ENCODE results near the gene CAV2.

Gene CAV2

DNA sequence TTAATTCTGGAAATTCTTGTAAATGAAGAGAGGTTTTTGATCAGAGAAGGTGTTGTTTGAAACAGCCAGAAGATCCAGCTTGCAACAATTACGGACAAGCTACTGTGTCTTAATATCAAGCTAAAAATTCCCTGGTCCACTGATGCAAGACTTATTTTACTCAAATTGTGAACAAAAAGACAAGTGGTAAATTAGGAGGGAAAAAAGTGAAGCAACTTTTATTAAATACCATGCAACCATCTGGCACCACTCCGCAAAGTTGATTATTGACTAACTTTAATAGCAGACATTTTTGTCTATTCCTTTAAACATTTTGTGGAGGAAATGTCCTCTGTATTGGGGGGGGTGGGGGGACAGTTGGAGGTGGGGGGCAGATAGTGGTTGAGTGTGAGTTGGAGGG is 5.1 kb upstream of the CAV2 start:
- H3K36me3 ChIP-seq (ENCODE audit: control insufficient read depth in 2 of 2, insufficient read depth in 2 of 2, low read length in 2 of 2) = no peaks in the 10 kb centered on the region
- no peaks in the 10 kb centered on the region for H3K27me3 ChIP-seq (ENCODE audit: control insufficient read depth in 2 of 2, insufficient read depth in 2 of 2, low read length in 2 of 2)
- no peak overlapping the region for H3K27ac ChIP-seq (ENCODE audit: low read depth in 2 of 2, low read length in 2 of 2)
- no peak overlapping the region for H3K4me3 ChIP-seq (ENCODE audit: low read length in 2 of 2)
- H3K4me1 ChIP-seq (ENCODE audit: control insufficient read depth in 2 of 2, insufficient read depth in 2 of 2, low read length in 2 of 2) = peaks cover 0 to 4% of the 10 kb centered on the region in 2 donors
- no peaks in the 10 kb centered on the region for H3K9me3 ChIP-seq (ENCODE audit: control insufficient read depth in 2 of 2, low read length in 2 of 2)
- no peak overlapping the region for H3K9ac ChIP-seq (ENCODE audit: low read depth in 1 of 2, low read length in 2 of 2)

DNA sequence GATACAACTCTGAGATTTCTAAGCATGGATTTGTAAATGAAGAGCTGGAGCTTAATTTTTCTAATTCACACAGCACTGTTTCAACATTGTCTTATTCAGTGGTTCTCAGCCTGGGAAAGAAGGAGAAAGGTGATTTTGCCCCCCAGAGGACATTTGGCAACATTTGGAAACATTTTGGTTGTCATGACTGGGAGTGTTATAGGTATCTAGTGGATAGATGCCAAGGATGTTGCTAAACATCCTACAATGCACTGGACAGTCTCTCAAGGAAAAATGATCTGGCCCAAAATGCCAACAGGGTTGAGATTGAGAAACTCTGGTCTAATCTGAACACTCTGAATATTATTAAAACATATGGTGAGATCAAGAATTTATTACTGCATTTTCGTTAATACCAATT is 3.8 kb upstream of the CAV2 start:
- Histone ChIP-seq H3K9ac (ENCODE audit: low read depth in 1 of 2, low read length in 2 of 2) (no peak overlapping the region), H3K4me1 (ENCODE audit: control insufficient read depth in 2 of 2, insufficient read depth in 2 of 2, low read length in 2 of 2) (peaks cover 4 to 13% of the 10 kb centered on the region in 2 donors), H3K36me3 (ENCODE audit: control insufficient read depth in 2 of 2, insufficient read depth in 2 of 2, low read length in 2 of 2) (no peaks in the 10 kb centered on the region), H3K4me3 (ENCODE audit: low read length in 2 of 2) (no peak overlapping the region), H3K9me3 (ENCODE audit: control insufficient read depth in 2 of 2, low read length in 2 of 2) (no peaks in the 10 kb centered on the region), H3K27ac (ENCODE audit: low read depth in 2 of 2, low read length in 2 of 2) (no peak overlapping the region), H3K27me3 (ENCODE audit: control insufficient read depth in 2 of 2, insufficient read depth in 2 of 2, low read length in 2 of 2) (no peaks in the 10 kb centered on the region)

DNA sequence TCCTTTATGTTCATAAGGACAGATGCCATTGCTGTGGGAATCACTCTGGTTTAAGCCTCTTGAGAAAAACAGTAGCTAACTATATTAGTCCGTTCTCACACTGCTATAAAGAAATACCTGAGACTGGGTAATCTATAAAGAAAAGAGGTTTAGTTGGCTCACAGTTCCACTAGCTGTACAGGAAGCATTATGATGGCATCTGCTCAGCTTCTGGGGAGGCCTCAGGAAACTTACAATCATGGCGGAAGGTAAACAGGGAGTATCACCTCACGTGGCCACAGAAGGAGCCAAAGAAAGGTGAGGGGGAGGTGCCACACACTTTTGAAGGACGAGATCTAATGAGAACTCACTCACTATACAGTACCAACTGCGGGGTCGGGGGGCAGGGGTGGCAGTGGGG is 2.9 kb upstream of the CAV2 start:
- Histone ChIP-seq H3K27me3 (ENCODE audit: control insufficient read depth in 2 of 2, insufficient read depth in 2 of 2, low read length in 2 of 2) (no peaks in the 10 kb centered on the region), H3K27ac (ENCODE audit: low read depth in 2 of 2, low read length in 2 of 2) (no peak overlapping the region)

DNA sequence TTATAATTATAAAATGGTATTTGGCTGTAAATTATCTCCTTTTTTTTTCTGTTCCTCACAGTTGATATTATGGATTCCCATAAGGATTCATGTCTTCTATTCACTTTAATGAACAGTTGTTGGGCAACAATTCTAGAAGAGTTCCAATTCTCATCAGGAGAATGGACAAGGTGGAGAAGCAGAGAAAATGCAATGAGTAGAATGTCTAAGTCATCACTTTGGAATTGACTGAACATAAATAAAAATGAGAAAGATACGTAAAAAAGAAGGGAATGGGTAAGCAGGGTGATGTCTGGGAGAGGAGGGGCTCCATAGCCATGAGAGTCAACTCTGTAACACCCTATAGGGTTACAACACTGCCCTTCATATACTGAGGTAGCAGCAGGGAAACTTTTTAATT is 1.8 kb upstream of the CAV2 start:
- no peak overlapping the region for H3K27ac ChIP-seq (ENCODE audit: low read depth in 2 of 2, low read length in 2 of 2)
- peaks cover 5 to 13% of the 10 kb centered on the region in 2 donors for H3K4me1 ChIP-seq (ENCODE audit: control insufficient read depth in 2 of 2, insufficient read depth in 2 of 2, low read length in 2 of 2)
- no peaks in the 10 kb centered on the region for H3K27me3 ChIP-seq (ENCODE audit: control insufficient read depth in 2 of 2, insufficient read depth in 2 of 2, low read length in 2 of 2)
- H3K4me3 ChIP-seq (ENCODE audit: low read length in 2 of 2) = no peak overlapping the region
- H3K36me3 ChIP-seq (ENCODE audit: control insufficient read depth in 2 of 2, insufficient read depth in 2 of 2, low read length in 2 of 2) = no peaks in the 10 kb centered on the region
- H3K9ac ChIP-seq (ENCODE audit: low read depth in 1 of 2, low read length in 2 of 2) = no peak overlapping the region
- no peaks in the 10 kb centered on the region for H3K9me3 ChIP-seq (ENCODE audit: control insufficient read depth in 2 of 2, low read length in 2 of 2)

More for the DNA sequence above, 2.9 kb upstream of the CAV2 start:
- Histone ChIP-seq H3K36me3 (ENCODE audit: control insufficient read depth in 2 of 2, insufficient read depth in 2 of 2, low read length in 2 of 2) (no peaks in the 10 kb centered on the region), H3K4me3 (ENCODE audit: low read length in 2 of 2) (no peak overlapping the region), H3K4me1 (ENCODE audit: control insufficient read depth in 2 of 2, insufficient read depth in 2 of 2, low read length in 2 of 2) (peaks cover 5 to 13% of the 10 kb centered on the region in 2 donors), H3K9ac (ENCODE audit: low read depth in 1 of 2, low read length in 2 of 2) (no peak overlapping the region), H3K9me3 (ENCODE audit: control insufficient read depth in 2 of 2, low read length in 2 of 2) (no peaks in the 10 kb centered on the region)

DNA sequence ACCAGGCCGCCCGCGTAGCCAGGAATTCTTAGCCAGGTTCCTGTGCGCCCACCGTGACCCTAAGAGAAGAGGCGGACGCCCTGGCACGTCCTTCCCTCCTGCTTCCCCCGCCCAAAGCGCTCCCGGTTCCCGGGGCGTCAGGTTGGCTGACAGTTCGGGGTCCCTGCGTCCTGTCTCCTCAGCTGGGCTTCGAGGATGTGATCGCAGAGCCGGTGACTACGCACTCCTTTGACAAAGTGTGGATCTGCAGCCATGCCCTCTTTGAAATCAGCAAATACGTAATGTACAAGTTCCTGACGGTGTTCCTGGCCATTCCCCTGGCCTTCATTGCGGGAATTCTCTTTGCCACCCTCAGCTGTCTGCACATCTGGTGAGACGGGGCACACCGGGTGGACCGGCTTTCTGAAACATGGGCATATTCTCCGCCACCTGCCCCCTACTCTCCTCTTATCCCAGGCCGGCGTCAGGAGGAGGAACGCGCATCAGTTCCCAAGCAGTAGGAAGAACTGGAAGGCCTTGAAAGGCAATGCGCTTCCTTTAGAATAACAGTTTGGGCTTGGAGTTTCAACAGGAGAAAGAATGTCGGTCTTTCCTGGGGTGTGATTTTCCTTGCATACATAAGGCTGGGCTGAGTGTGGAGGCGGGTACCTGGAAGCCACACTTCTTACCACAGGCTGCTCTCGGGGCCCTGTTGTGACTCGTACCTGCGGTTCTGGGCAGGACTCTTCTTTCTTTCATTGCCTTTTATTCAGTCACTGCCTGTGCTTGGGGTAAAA is 728 bp downstream of the CAV2 start:
- Histone ChIP-seq H3K4me1 (ENCODE audit: control insufficient read depth in 2 of 2, insufficient read depth in 2 of 2, low read length in 2 of 2) (peaks cover 5 to 13% of the 10 kb centered on the region in 2 donors), H3K4me3 (ENCODE audit: low read length in 2 of 2) (peak overlapping the region; percentile 73 to 74), H3K27ac (ENCODE audit: low read depth in 2 of 2, low read length in 2 of 2) (peak overlapping the region; percentile 74 to 77), H3K36me3 (ENCODE audit: control insufficient read depth in 2 of 2, insufficient read depth in 2 of 2, low read length in 2 of 2) (no peaks in the 10 kb centered on the region), H3K9ac (ENCODE audit: low read depth in 1 of 2, low read length in 2 of 2) (peak overlapping the region; percentile 68 to 75), H3K9me3 (ENCODE audit: control insufficient read depth in 2 of 2, low read length in 2 of 2) (no peaks in the 10 kb centered on the region), H3K27me3 (ENCODE audit: control insufficient read depth in 2 of 2, insufficient read depth in 2 of 2, low read length in 2 of 2) (no peaks in the 10 kb centered on the region)

DNA sequence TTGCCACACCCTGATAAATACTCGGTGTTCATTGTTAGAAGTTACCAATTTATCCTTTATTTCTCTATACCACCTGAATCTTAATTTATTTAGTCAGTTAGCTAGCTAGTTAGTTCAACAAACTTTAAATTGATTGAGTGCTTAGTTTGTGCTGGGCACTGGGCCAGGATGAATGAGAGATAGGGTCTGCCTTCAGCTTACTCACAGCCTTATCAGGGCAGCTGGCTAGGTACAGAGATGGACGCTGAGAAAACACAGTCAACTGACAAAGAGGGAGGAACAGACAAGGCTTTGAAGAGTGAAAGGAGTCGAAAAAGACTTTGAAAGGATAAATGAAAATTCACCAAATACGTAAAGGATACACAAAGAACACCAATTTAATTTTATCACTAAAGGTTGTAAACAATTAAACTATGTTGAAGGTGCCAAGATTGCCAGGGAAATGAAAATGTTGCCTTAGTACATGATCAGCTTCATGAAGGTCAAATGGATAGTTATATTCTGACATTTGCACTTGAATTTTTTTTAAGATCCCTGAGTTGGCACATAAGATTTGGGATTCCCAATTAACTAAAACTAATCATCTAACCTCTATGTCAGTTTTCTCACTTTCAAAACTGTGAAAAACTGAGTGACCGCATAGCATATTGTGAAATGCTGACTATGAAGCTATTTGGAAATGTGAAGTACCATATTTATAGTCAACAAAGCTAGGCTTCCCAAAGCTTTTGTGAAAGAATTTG is 2.1 kb downstream of the CAV2 start:
- Histone ChIP-seq H3K36me3 (ENCODE audit: control insufficient read depth in 2 of 2, insufficient read depth in 2 of 2, low read length in 2 of 2) (no peaks in the 10 kb centered on the region), H3K4me3 (ENCODE audit: low read length in 2 of 2) (peak overlapping the region in 1 of 2 donors; percentile 74), H3K4me1 (ENCODE audit: control insufficient read depth in 2 of 2, insufficient read depth in 2 of 2, low read length in 2 of 2) (peaks cover 5 to 13% of the 10 kb centered on the region in 2 donors), H3K27me3 (ENCODE audit: control insufficient read depth in 2 of 2, insufficient read depth in 2 of 2, low read length in 2 of 2) (no peaks in the 10 kb centered on the region), H3K9ac (ENCODE audit: low read depth in 1 of 2, low read length in 2 of 2) (no peak overlapping the region), H3K9me3 (ENCODE audit: control insufficient read depth in 2 of 2, low read length in 2 of 2) (no peaks in the 10 kb centered on the region), H3K27ac (ENCODE audit: low read depth in 2 of 2, low read length in 2 of 2) (peak overlapping the region in 1 of 2 donors; percentile 77)

DNA sequence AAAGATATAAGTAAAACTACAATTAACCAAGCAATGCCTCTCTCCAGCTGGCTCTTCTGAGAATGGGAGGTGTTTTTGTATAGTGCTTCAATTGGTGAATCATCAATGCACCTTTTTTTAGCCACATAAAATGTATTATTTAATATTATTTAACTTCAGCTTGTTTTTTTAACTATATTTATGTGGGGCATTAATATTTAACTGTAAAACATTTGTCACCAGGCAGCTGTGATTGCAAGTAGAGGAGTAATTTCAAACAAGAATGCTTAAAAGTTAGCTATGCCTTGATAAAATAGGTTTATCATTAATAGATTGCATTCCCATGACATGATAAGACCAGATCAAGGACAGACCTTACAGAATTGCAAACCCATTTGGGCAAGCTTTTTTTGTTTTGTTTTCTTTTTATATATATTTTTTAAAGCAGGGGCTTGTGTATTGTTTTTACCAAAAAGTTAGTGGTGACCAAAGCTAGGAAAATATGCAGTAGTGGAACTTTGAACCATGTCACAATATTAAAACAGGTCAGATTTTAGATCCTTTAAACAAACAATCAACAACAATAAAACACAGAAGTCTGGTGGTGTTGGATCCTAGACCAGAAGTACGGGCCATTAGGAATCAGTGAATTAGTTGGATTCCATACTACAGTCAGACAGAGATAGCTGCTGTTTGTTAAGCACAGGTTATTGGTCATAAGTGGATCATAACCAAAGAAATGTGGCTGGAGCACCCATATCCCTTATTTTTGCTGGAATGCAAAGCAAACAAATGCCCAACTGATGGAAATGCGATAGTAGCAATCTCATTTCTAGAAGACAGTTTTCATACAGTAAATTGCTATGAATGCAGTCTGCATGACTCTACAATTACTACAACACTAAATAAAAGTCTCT is 2.9 kb downstream of the CAV2 start:
- peak overlapping the region in 1 of 2 donors; percentile 26 for H3K4me3 ChIP-seq (ENCODE audit: low read length in 2 of 2)
- H3K27ac ChIP-seq (ENCODE audit: low read depth in 2 of 2, low read length in 2 of 2) = no peak overlapping the region
- no peaks in the 10 kb centered on the region for H3K36me3 ChIP-seq (ENCODE audit: control insufficient read depth in 2 of 2, insufficient read depth in 2 of 2, low read length in 2 of 2)
- H3K27me3 ChIP-seq (ENCODE audit: control insufficient read depth in 2 of 2, insufficient read depth in 2 of 2, low read length in 2 of 2) = no peaks in the 10 kb centered on the region
- peaks cover 5 to 13% of the 10 kb centered on the region in 2 donors for H3K4me1 ChIP-seq (ENCODE audit: control insufficient read depth in 2 of 2, insufficient read depth in 2 of 2, low read length in 2 of 2)
- H3K9ac ChIP-seq (ENCODE audit: low read depth in 1 of 2, low read length in 2 of 2) = no peak overlapping the region
- H3K9me3 ChIP-seq (ENCODE audit: control insufficient read depth in 2 of 2, low read length in 2 of 2) = no peaks in the 10 kb centered on the region

DNA sequence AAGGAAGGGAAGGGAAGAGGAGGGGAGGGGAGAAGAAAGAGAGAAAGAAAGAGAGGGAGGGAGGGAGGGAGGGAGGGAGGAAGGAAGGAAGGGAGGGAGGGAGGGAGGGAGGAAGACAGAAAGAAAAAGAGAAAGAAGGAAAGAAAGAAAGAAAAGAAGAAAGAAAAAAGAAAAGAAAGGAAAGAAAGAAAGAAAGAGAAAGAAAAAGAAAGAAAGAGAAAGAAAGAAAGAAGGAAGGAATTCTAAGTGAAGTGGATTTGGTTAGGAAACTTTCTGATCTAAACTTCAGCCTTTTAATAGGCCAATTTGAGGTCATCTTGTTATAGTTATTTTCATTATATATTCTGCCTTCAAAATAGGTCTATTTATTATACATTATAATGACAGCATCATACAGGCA is 4.3 kb downstream of the CAV2 start:
- H3K27ac ChIP-seq (ENCODE audit: low read depth in 2 of 2, low read length in 2 of 2) = no peak overlapping the region
- peaks cover 5 to 13% of the 10 kb centered on the region in 2 donors for H3K4me1 ChIP-seq (ENCODE audit: control insufficient read depth in 2 of 2, insufficient read depth in 2 of 2, low read length in 2 of 2)
- H3K9me3 ChIP-seq (ENCODE audit: control insufficient read depth in 2 of 2, low read length in 2 of 2) = no peaks in the 10 kb centered on the region
- no peak overlapping the region for H3K9ac ChIP-seq (ENCODE audit: low read depth in 1 of 2, low read length in 2 of 2)
- no peaks in the 10 kb centered on the region for H3K36me3 ChIP-seq (ENCODE audit: control insufficient read depth in 2 of 2, insufficient read depth in 2 of 2, low read length in 2 of 2)
- H3K4me3 ChIP-seq (ENCODE audit: low read length in 2 of 2) = no peak overlapping the region
- no peaks in the 10 kb centered on the region for H3K27me3 ChIP-seq (ENCODE audit: control insufficient read depth in 2 of 2, insufficient read depth in 2 of 2, low read length in 2 of 2)

DNA sequence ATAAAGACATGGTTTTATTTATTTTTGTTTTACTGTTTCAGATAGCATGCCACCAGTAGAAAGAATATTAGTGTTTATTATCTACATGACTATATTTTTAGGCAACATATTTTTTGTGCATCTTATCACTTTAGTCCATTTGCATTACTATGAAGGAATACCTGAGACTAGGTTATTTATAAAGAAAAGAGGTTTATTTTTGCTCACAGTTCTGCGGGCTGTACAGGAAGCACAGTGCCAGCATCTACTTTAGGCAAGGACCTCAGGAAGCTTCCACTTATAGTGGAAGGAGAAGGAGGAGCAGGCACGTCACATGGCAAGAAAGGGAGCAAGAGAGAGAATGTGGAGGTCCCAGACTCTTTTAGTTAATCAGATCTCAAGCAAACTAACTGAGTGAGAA is 5.7 kb downstream of the CAV2 start:
- Histone ChIP-seq H3K9me3 (ENCODE audit: control insufficient read depth in 2 of 2, low read length in 2 of 2) (no peaks in the 10 kb centered on the region), H3K27ac (ENCODE audit: low read depth in 2 of 2, low read length in 2 of 2) (no peak overlapping the region), H3K36me3 (ENCODE audit: control insufficient read depth in 2 of 2, insufficient read depth in 2 of 2, low read length in 2 of 2) (no peaks in the 10 kb centered on the region), H3K4me3 (ENCODE audit: low read length in 2 of 2) (no peak overlapping the region), H3K4me1 (ENCODE audit: control insufficient read depth in 2 of 2, insufficient read depth in 2 of 2, low read length in 2 of 2) (peaks cover 2 to 3% of the 10 kb centered on the region in 2 donors), H3K9ac (ENCODE audit: low read depth in 1 of 2, low read length in 2 of 2) (no peak overlapping the region), H3K27me3 (ENCODE audit: control insufficient read depth in 2 of 2, insufficient read depth in 2 of 2, low read length in 2 of 2) (no peaks in the 10 kb centered on the region)
